ENCODE data around the gene TNFRSF21.

TNFRSF21 gene

DNA sequence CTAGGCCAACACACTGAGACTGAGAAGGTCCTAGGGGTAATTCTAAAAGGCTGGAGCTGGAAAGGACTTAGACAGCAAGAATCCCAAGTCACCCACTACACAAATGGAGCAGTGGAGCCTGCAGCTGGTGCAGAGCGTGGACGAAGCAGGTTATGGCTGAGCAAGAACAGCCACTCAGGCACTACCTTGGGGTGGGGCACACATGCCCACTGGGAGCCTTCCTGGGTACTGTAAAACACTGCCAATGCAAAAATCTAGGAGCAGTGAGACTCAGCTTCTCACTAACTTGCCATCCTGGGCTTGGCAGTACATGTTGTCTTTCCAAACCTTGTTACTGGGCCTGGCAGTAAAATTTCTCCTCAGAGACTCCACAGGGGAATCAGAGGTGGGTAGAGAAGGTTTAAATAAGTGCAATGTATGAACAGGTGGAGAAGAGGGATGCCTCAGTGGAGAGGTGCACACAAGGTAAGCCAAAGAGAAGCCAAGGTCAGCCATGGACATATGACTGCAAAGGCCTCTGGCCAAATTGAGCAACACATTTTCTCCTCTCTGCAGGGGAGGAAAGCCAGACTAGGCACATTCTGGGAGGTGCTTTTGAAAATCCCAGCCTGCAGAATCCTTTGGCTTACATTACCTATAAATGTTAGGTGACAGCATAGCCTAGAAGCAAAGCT lies 105.6 kb downstream of the TNFRSF21 start:
- no peaks in the 10 kb centered on the region for H3K4me1 ChIP-seq (ENCODE audit: control insufficient read depth in 1 of 2, insufficient read depth in 1 of 2, low read depth in 1 of 2, low read length in 1 of 2)
- no peak overlapping the region for H3K4me3 ChIP-seq (ENCODE audit: low read depth in 1 of 2, low read length in 1 of 2)
- H3K27ac ChIP-seq: no peak overlapping the region
- no peaks in the 10 kb centered on the region for H3K27me3 ChIP-seq
- H3K9me3 ChIP-seq: no peaks in the 10 kb centered on the region
- no peaks in the 10 kb centered on the region for H3K36me3 ChIP-seq
- TF ChIP-seq, protein P1, sequence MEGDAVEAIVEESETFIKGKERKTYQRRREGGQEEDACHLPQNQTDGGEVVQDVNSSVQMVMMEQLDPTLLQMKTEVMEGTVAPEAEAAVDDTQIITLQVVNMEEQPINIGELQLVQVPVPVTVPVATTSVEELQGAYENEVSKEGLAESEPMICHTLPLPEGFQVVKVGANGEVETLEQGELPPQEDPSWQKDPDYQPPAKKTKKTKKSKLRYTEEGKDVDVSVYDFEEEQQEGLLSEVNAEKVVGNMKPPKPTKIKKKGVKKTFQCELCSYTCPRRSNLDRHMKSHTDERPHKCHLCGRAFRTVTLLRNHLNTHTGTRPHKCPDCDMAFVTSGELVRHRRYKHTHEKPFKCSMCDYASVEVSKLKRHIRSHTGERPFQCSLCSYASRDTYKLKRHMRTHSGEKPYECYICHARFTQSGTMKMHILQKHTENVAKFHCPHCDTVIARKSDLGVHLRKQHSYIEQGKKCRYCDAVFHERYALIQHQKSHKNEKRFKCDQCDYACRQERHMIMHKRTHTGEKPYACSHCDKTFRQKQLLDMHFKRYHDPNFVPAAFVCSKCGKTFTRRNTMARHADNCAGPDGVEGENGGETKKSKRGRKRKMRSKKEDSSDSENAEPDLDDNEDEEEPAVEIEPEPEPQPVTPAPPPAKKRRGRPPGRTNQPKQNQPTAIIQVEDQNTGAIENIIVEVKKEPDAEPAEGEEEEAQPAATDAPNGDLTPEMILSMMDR (IDR thresholded peaks at IDR 0.05): no peak

DNA sequence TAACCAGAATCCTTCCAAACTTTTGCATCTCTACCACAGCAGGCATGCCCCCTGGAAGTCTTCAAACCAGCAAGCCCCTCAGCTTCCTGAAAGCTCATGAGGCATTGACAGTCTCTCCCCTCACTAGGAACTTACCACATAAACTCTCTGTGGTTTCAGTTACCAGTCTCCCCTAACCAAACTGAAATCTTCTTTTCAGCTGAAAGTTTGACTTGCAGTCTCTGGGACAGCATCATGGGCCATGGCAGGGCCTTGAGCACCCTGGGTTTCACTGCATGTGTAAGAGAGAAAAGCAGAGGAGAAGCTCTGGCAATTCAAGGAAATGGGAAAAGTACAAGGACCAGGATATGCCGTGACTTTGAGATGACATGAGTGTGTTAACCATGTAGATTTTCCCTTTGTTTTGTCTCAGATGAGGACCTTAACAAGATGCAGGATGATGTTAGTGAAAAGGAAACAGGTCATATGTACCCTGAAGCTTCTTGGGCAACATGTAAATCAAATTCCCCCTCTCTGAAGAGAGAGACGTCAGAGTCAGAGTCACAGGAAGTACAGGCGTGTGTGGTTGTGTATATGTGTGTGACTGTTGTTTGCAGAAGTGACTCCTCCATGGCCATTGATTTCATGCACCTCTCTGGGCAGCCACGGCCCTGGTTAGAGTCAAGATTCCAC lies 106.3 kb downstream of the TNFRSF21 start:
- TF ChIP-seq, protein P1 (IDR thresholded peaks at IDR 0.05): no peak
- Histone ChIP-seq H3K4me3 (ENCODE audit: low read depth in 1 of 2, low read length in 1 of 2) (no peak overlapping the region), H3K27ac (no peak overlapping the region), H3K27me3 (no peaks in the 10 kb centered on the region), H3K4me1 (ENCODE audit: control insufficient read depth in 1 of 2, insufficient read depth in 1 of 2, low read depth in 1 of 2, low read length in 1 of 2) (no peaks in the 10 kb centered on the region), H3K36me3 (no peaks in the 10 kb centered on the region), H3K9me3 (no peaks in the 10 kb centered on the region)

DNA sequence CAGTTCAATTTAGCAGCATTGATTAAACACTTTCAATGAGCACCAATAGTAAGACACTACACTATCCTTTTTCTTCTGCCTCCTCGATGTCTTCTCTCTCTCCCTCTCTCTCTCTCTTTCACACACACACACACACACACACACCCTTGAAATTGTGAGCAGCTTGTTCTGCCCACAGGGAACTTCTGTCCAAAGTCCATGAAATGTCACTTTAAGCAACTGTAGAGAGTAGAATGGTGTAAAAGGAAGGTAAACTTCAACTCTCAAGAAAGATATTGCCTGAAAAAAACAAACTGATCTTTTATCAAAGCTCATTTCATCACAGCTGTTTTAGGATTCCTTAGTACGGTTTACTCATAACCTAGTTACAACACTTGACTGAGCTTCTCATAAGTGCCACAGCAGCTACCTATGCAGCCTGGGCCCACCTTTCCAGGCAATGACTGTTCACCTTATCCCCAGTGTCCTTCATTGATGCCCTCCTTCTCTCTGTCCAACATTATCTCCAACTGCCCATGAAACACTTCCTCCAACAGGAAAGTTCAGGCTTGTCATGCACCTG lies 107.0 kb downstream of the TNFRSF21 start:
- Histone ChIP-seq H3K27me3 (no peaks in the 10 kb centered on the region), H3K27ac (no peak overlapping the region), H3K4me1 (ENCODE audit: control insufficient read depth in 1 of 2, insufficient read depth in 1 of 2, low read depth in 1 of 2, low read length in 1 of 2) (no peaks in the 10 kb centered on the region), H3K9me3 (no peaks in the 10 kb centered on the region), H3K4me3 (ENCODE audit: low read depth in 1 of 2, low read length in 1 of 2) (no peak overlapping the region), H3K36me3 (no peaks in the 10 kb centered on the region)
- TF ChIP-seq, protein P1 (IDR thresholded peaks at IDR 0.05): no peak

DNA sequence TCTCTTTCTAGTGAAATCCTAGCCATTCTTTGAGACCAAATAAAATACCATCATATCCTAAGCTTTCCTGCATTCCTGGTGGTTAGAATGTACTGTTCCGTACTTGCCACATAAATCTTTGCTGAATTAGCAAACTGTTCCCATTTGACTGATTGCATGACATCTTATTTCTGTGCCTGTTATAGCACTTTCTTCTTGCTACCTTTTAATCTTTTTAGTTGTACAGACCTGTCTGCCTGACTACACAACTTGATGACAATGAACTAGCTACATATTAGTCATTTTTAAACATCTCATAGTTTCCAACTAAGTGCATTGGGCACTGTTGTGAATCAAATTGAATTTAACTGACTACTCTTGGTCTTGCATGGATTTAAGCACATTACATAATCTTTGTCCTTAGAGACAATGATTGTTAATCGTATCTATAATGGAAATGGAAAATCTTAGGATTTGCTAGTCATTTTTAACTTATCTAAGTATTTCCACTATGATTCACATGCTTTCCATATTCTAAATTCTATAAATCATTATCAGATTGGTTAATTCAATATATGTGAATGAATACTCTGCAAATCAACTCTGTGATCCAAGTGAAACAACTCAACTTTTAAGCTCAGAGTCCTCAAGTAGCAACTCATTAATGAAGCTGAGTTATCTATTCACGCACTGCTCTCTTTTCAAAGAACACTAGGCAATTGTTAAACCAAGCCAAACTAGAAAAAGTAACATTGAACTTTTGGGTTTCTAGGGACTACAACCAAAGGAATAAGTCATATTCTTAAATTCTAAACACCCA lies 109.0 kb downstream of the TNFRSF21 start:
- Histone ChIP-seq H3K27me3 (no peaks in the 10 kb centered on the region), H3K9me3 (no peaks in the 10 kb centered on the region), H3K4me3 (ENCODE audit: low read depth in 1 of 2, low read length in 1 of 2) (no peak overlapping the region), H3K4me1 (ENCODE audit: control insufficient read depth in 1 of 2, insufficient read depth in 1 of 2, low read depth in 1 of 2, low read length in 1 of 2) (no peaks in the 10 kb centered on the region), H3K27ac (no peak overlapping the region), H3K36me3 (no peaks in the 10 kb centered on the region)
- TF ChIP-seq, protein P1 (IDR thresholded peaks at IDR 0.05): no peak

GRCh38 chr6:47197682-47198640 lies 111.7 kb downstream of the TNFRSF21 start:
- no peak overlapping the region for H3K27ac ChIP-seq
- H3K4me1 ChIP-seq (ENCODE audit: control insufficient read depth in 1 of 2, insufficient read depth in 1 of 2, low read depth in 1 of 2, low read length in 1 of 2): no peaks in the 10 kb centered on the region
- no peaks in the 10 kb centered on the region for H3K27me3 ChIP-seq
- H3K4me3 ChIP-seq (ENCODE audit: low read depth in 1 of 2, low read length in 1 of 2): no peak overlapping the region
- no peaks in the 10 kb centered on the region for H3K36me3 ChIP-seq
- TF ChIP-seq, protein P1 (IDR thresholded peaks at IDR 0.05): no peak
- no peaks in the 10 kb centered on the region for H3K9me3 ChIP-seq

All from neutrophil (primary cell).